EH (cell line): ENCODE measurements around the gene CATSPERZ.

Experiments
- DNase-seq: peaks from one replicate; pipeline ENCODE4 v3.0.0-alpha.2; 2015; ENCODE audit warnings: low read depth

CATSPERZ gene

GRCh38 chr11:64264371-64264852 is 35.7 kb upstream of the CATSPERZ start:
- no peak for DNase-seq

DNA sequence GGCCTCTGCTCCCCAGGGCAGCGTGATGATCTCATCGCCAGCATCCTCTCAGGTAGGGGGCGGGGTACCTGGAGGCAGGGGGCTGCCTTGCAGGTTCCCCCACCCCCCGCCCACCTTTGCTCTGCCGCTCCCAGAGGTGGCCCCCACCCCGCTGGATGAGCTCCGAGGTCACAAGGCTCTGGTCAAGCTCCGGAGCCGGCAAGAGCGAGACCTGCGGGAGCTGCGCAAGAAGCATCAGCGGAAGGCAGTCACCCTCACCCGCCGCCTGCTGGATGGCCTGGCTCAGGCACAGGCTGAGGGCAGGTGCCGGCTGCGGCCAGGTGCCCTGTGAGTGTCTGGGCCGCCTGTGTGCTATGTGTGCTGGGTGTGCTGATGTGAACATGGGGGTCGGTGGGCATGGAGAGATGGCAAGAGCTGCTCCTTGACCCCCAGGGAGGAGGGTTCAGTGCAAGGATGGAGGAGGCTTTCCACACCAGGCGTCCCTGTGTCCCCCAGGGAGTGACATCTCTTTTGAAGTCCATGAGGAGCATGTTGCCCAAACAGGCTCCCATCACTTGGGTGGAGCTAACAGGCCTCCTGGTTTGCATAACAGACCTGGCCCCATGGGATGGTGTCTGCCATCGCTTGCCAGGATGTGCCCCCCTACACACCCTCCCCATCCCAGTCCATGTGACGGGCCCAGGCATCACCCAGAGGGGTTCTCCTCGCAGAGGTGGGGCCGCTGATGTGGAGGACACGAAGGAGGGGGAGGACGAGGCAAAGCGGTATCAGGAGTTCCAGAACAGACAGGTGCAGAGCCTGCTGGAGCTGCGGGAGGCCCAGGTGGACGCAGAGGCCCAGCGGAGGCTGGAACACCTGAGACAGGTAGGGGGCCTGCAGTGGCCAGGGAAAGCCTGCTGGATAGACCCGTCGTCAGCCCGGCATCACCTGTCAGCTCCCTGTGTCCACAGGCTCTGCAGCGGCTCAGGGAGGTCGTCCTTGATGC is 34.7 kb upstream of the CATSPERZ start:
- no peak for DNase-seq

DNA sequence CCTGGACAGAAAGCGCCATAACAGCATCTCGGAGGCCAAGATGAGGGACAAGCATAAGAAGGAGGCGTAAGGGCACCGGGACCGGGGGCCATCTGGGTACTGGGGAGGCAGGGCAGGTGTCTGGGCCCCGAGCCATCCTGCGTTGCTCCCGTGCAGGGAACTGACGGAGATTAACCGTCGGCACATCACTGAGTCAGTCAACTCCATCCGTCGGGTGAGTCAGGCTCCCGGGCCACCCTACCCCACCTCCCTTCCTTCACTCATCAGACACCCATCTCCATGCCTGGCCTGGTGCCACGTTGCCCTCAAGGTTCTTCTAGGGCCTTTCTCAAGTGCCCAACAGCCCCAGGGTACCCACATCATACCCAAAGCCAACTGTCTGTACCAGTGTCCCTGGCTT is 33.8 kb upstream of the CATSPERZ start:
- peak; percentile 42 for DNase-seq

- no peak for DNase-seq
Measured at GRCh38 chr11:64267207-64267945, 32.8 kb upstream of the CATSPERZ start.

- DNase-seq, result peak; percentile 85
Measured at GRCh38 chr11:64268025-64268892, 31.9 kb upstream of the CATSPERZ start.

GRCh38 chr11:64268893-64269539 is 31.1 kb upstream of the CATSPERZ start:
- DNase-seq, result peak; percentile 75

GRCh38 chr11:64269540-64270220 is 30.5 kb upstream of the CATSPERZ start:
- DNase-seq, result peak; percentile 100

- DNase-seq, result no peak
Measured at GRCh38 chr11:64275031-64275800, 24.9 kb upstream of the CATSPERZ start.

DNA sequence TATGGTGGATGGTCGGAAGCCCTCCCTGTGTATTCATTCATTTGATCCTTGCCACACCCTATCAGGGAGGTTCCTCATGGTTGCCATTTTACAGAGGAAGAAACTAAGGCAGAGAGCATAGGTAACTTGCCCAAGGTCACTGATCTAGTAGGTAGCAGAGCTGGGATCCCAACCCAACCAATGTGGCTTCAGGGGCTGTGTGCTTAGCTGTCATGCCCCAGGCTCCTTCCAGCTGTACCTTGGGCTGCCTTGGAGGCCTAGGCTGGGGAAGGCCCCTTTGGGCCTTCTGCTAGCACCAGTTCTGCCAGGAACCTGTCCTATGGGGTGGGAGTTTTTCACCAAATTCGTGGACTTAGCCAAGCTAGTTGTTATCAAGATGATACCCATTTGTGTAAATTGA is 24.3 kb upstream of the CATSPERZ start:
- DNase-seq, result no peak

GRCh38 chr11:64276653-64277431 is 23.3 kb upstream of the CATSPERZ start:
- peak; percentile 48 for DNase-seq

- no peak for DNase-seq
Measured at GRCh38 chr11:64278576-64279190, 21.5 kb upstream of the CATSPERZ start.

- DNase-seq, result no peak
Measured at GRCh38 chr11:64281957-64282770, 18.0 kb upstream of the CATSPERZ start.

DNA sequence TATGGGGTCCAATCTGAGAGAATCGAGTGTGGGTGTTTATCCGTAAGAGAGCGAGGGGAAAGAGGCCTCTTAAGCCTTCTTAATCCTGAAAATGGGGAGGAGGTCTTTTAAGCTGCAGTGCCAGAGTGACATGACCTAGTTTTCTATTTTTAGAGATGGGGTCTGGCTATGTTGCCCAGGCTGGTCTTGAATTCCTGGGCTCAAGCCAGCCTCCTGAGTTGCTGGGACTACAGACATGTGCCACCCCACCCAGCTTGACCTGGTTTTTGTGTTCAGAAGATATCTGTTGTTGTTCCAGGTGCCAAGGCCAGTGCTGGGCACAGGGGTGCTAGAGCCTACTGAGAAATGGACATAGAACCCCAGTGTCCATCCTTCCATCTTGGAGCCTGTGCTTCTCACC is 17.1 kb upstream of the CATSPERZ start:
- no peak for DNase-seq

- DNase-seq, result peak; percentile 92
Measured at GRCh38 chr11:64284048-64284961, 15.9 kb upstream of the CATSPERZ start, which contains the start of gene BAD. Gene BAD, minus strand, starts transcription at chr11:64284665. Its CDS starts 297 bp downstream, at chr11:64284368.

DNA sequence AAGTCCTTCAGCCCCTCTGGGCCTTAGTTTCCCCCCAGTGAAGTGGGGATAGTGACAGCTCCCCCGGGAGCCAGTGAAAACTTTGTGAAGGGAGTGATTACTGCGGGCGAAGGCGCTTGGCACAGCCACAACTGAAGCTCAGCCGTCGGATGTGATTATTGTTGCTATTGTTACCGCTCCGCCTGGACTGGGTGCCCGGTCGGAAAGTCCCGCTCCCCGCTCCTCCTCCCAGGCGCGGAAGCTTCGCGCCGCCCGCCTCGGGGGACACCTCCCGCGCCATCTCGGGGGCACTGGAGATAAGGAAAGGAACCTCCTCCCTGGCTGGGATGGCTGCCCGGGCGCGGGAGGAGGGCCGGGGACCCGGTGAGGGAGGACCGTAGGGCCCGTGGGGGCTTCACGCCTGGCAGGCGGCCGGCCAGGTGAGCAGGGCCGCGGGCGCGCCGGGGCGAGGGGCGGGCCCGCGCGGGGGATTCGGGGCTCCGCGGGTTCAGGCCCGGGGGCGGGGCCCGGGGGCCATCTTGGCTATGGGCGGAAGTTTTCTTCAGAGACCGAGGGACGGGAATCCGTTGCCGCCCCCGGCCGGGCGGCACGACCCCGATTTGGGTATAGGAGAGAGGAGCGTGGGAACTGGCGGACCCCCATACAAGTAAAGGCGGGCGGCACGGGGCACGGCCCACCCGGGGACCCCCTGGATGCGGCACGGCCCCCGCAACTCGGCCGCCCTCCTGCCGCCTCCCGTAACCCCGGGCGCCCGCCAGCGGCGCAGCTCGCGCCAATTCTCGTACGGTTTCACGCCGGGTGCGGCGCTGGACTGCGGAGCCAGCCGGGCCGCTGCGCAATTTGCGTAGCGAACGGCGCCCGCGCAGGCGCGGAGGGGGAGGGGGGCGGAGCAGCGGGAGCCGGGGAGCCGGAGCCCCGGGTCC is 14.9 kb upstream of the CATSPERZ start, which contains the start of gene GPR137:
GPR137 (plus strand) TSS at position 887 of the 923 bp plus-strand sequence. CDS start 677 bp downstream, outside the sequence.
- peak; percentile 76 for DNase-seq
